H1 (cell line): Measurements from ENCODE around the gene PLXND1. TPM values are rescaled to one million over a fixed set of nuclear protein-coding genes. Genes with fewer than 3 reads are reported as not detected.

Source experiments
- CTCF ChIA-PET: fragments of 300-600 bp; sonication (Branson Sonifier 250); formaldehyde crosslinking; loops from one replicate; lab custom pipeline; 2021; ENCODE audit not compliant: partially characterized antibody; lab: Charles Lee
- POLR2A ChIA-PET: fragments of 300-600 bp; sonication (Branson Sonifier 250); formaldehyde crosslinking; loops from one replicate; lab custom pipeline; 2021; ENCODE audit warnings: inconsistent platforms; ENCODE audit not compliant: partially characterized antibody; lab: Charles Lee
- DNase-seq, 2 experiments: peaks; one replicate each; pipeline versions ENCODE4 v3.0.0 to v3.0.0-alpha.2; 2010 to 2022; ENCODE audit warnings: low spot score in 2 of 2, low read depth in 1 of 2, mixed read lengths in 1 of 2
- FAIRE-seq: peaks from 2 replicates; lab custom pipeline; 2011; peaks lifted over from hg19 to GRCh38; lab: Jason Lieb, UNC
- H2AFZ ChIP-seq: 2 replicates; pipeline ENCODE4 v1.8.1; 2012; ENCODE audit warnings: low read length, inconsistent platforms
- H2AK5ac ChIP-seq: 2 replicates; pipeline ENCODE4 v1.6.1; 2013; ENCODE audit warnings: low read depth, low read length
- H2BK120ac ChIP-seq: replicated peaks from 2 replicates; pipeline ENCODE3; 2013; ENCODE audit warnings: low read depth, low read length, inconsistent platforms
- H2BK12ac ChIP-seq: 2 replicates; pipeline ENCODE4 v1.6.1; 2013; ENCODE audit warnings: low read depth, low read length
- H2BK15ac ChIP-seq: 2 replicates; pipeline ENCODE4 v1.6.1; 2013; ENCODE audit warnings: low read length
- H2BK20ac ChIP-seq: 2 replicates; pipeline ENCODE4 v1.6.1; 2013; ENCODE audit warnings: low read length
- H2BK5ac ChIP-seq: 2 replicates; pipeline ENCODE4 v1.6.1; 2013; ENCODE audit warnings: low read depth, low read length
- H3K14ac ChIP-seq: 2 replicates; pipeline ENCODE4 v1.6.1; 2013; ENCODE audit warnings: inconsistent platforms; ENCODE audit not compliant: insufficient read length
- H3K18ac ChIP-seq: 2 replicates; pipeline ENCODE4 v1.6.1; 2013; ENCODE audit warnings: low read length; ENCODE audit errors: extremely low read depth
- H3K23ac ChIP-seq: 2 replicates; pipeline ENCODE4 v1.6.1; 2013; ENCODE audit warnings: inconsistent platforms; ENCODE audit not compliant: insufficient read length
- H3K23me2 ChIP-seq: 2 replicates; pipeline ENCODE4 v1.6.1; 2013; ENCODE audit warnings: low read depth, low read length
- H3K27ac ChIP-seq: 2 replicates; pipeline ENCODE4 v1.6.1; 2011; ENCODE audit warnings: low read depth, low read length, inconsistent platforms
- H3K27me3 ChIP-seq, 4 experiments: replicated peaks in 1 of 4; 1 replicate in 1 of 4; 2 replicates in 3 of 4; pipeline versions ENCODE4 v1.6.1 to v1.8.1; 2011 to 2013; ENCODE audit warnings: low read length in 3 of 4, mild to moderate bottlenecking in 3 of 4, inconsistent platforms in 2 of 4, mixed read lengths in 2 of 4, moderate library complexity in 1 of 4; ENCODE audit not compliant: control insufficient read depth in 3 of 4, insufficient read depth in 3 of 4; ENCODE audit errors: extremely low read depth in 1 of 4
- H3K36me3 ChIP-seq, 4 experiments: 2 replicates each; pipeline versions ENCODE4 v1.6.1 to v1.8.1; 2011 to 2013; ENCODE audit warnings: mild to moderate bottlenecking in 4 of 4, low read length in 3 of 4, moderate library complexity in 2 of 4, control low read depth in 1 of 4, inconsistent platforms in 1 of 4; ENCODE audit not compliant: insufficient read depth in 4 of 4, control insufficient read depth in 2 of 4
- H3K4ac ChIP-seq: replicated peaks from 2 replicates; pipeline ENCODE3; 2013; ENCODE audit warnings: low read length, low read depth, mixed read lengths, inconsistent platforms; ENCODE audit not compliant: insufficient read length
- H3K4me1 ChIP-seq, 4 experiments: replicated peaks in 1 of 4; 1 replicate in 1 of 4; 2 replicates in 3 of 4; pipeline versions ENCODE4 v1.6.1 to v1.8.1; 2011 to 2013; ENCODE audit warnings: low read length in 3 of 4, inconsistent platforms in 2 of 4, mixed read lengths in 1 of 4; ENCODE audit not compliant: insufficient read depth in 4 of 4, control insufficient read depth in 3 of 4
- H3K4me2 ChIP-seq, 2 experiments: 2 replicates each; pipeline versions ENCODE4 v1.6.1 to v1.8.1; 2011 to 2013; ENCODE audit warnings: low read depth in 2 of 2, low read length in 2 of 2, control low read depth in 1 of 2, inconsistent platforms in 1 of 2, mild to moderate bottlenecking in 1 of 2; ENCODE audit not compliant: insufficient read depth in 1 of 2
- H3K4me3 ChIP-seq, 4 experiments: fragments of 200-600, 300-600 bp in 1 of 4; sonication (generic), shearing (Covaris generic), sonication (Bioruptor Twin) in 1 of 4; 2 replicates each; pipeline versions ENCODE4 v1.5.1 to v1.8.1; 2011 to 2016; ENCODE audit warnings: low read length in 4 of 4, low read depth in 3 of 4, control low read depth in 2 of 4, inconsistent platforms in 2 of 4, mild to moderate bottlenecking in 2 of 4, mixed read lengths in 1 of 4, moderate library complexity in 1 of 4; ENCODE audit not compliant: insufficient read depth in 2 of 4; ENCODE audit errors: extremely low read depth in 1 of 4
- H3K56ac ChIP-seq: replicated peaks from 2 replicates; pipeline ENCODE3; 2013; ENCODE audit warnings: low read depth, mild to moderate bottlenecking, mixed read lengths, low read length, inconsistent platforms; ENCODE audit not compliant: insufficient read length
- H3K79me1 ChIP-seq: 2 replicates; pipeline ENCODE4 v1.6.1; 2013; ENCODE audit warnings: low read depth, low read length, control low read depth
- H3K79me2 ChIP-seq, 2 experiments: 2 replicates each; pipeline versions ENCODE4 v1.6.1 to v1.8.1; 2012 to 2013; ENCODE audit warnings: low read length in 2 of 2, mild to moderate bottlenecking in 2 of 2, inconsistent platforms in 1 of 2; ENCODE audit not compliant: insufficient read depth in 2 of 2, control insufficient read depth in 1 of 2
- H3K9ac ChIP-seq, 4 experiments: replicated peaks in 1 of 4; 1 replicate in 1 of 4; 2 replicates in 3 of 4; pipeline versions ENCODE4 v1.6.1 to v1.8.1; 2011 to 2013; ENCODE audit warnings: low read depth in 3 of 4, low read length in 3 of 4, control low read depth in 2 of 4, mild to moderate bottlenecking in 2 of 4, moderate library complexity in 2 of 4, inconsistent platforms in 1 of 4; ENCODE audit errors: extremely low read depth in 1 of 4
- H3K9me3 ChIP-seq, 2 experiments: 2 replicates each; pipeline versions ENCODE4 v1.6.1 to v1.8.1; 2012 to 2013; ENCODE audit warnings: mild to moderate bottlenecking in 2 of 2, moderate library complexity in 2 of 2, control low read depth in 1 of 2, inconsistent platforms in 1 of 2, low read depth in 1 of 2, low read length in 1 of 2, mixed read lengths in 1 of 2; ENCODE audit not compliant: insufficient read depth in 2 of 2
- H4K20me1 ChIP-seq, 2 experiments: replicated peaks in 1 of 2; 2 replicates each; pipeline versions ENCODE3 to v1.8.1; 2011 to 2013; ENCODE audit warnings: inconsistent platforms in 2 of 2, low read length in 2 of 2, mild to moderate bottlenecking in 1 of 2; ENCODE audit not compliant: insufficient read depth in 2 of 2, control insufficient read depth in 1 of 2
- H4K5ac ChIP-seq: 2 replicates; pipeline ENCODE4 v1.6.1; 2013; ENCODE audit warnings: low read length, low read depth, mixed read lengths, inconsistent platforms; ENCODE audit not compliant: insufficient read length
- H4K8ac ChIP-seq: 2 replicates; pipeline ENCODE4 v1.8.0; 2013; ENCODE audit warnings: mild to moderate bottlenecking, moderate library complexity, low read length, inconsistent platforms; ENCODE audit not compliant: insufficient read depth; ENCODE audit errors: extremely low read depth
- H4K91ac ChIP-seq: replicated peaks from 2 replicates; pipeline ENCODE3; 2013; ENCODE audit warnings: low read length, mixed read lengths, inconsistent platforms; ENCODE audit not compliant: insufficient read length
- BRCA1 ChIP-seq: IDR thresholded peaks from 2 replicates; pipeline ENCODE4 v1.6.1; 2012; ENCODE audit warnings: low read depth, low read length, improper control_type of control experiment
- CBX5 ChIP-seq: fragments of 300-800, 300-1000 bp; sonication (generic); IDR thresholded peaks from 2 replicates; pipeline ENCODE4 v1.7.1; 2016; ENCODE audit warnings: antibody characterized with exemption, low read length, low read depth
- CHD1 ChIP-seq: IDR thresholded peaks from 2 replicates; pipeline ENCODE4 v1.6.1; 2012; ENCODE audit warnings: low read depth, low read length, improper control_type of control experiment
- PHF8 ChIP-seq: fragments of 200-600 bp; sonication (generic); conservative IDR thresholded peaks from 2 replicates; pipeline ENCODE4 v1.7.1; 2012; ENCODE audit warnings: low read depth, mild to moderate bottlenecking, inconsistent platforms, low read length, moderate library complexity
- POLR2A ChIP-seq, 2 experiments: IDR thresholded peaks; 1 replicate in 1 of 2; 2 replicates in 1 of 2; pipeline ENCODE4 v1.6.1; 2011; ENCODE audit warnings: low read depth in 2 of 2, low read length in 2 of 2, mild to moderate bottlenecking in 2 of 2; ENCODE audit errors: control extremely low read depth in 1 of 2
- SIRT6 ChIP-seq: IDR thresholded peaks from one replicate; pipeline ENCODE4 v1.7.1; 2012; ENCODE audit warnings: low read length, inconsistent platforms
- TCF12 ChIP-seq: IDR thresholded peaks from 2 replicates; pipeline ENCODE4 v1.6.1; 2011; ENCODE audit warnings: low read depth, mild to moderate bottlenecking, low read length
- WGBS, 2 experiments: shearing (Covaris generic) in 1 of 2; methylation state at CpG; one replicate each; pipeline versions ENCODE4 v1.1.6 to v1.1.7; 2013 to 2015; ENCODE audit warnings: low lambda C conversion rate in 2 of 2, mixed read lengths in 2 of 2, inconsistent platforms in 1 of 2, low coverage in 1 of 2, missing lambda C conversion rate in 1 of 2; ENCODE audit not compliant: insufficient replicate concordance in 2 of 2, insufficient coverage in 1 of 2, insufficient read length in 1 of 2; ENCODE audit errors: extremely low coverage in 1 of 2, missing lambda C conversion rate in 1 of 2; 5-methylcytosine and 5-hydroxymethylcytosine counted together
- polyA plus RNA-seq, 7 experiments: library from polyadenylated mRNA; depleted of rRNA in 3 of 7; stranded (reverse) in 5 of 7; unstranded in 2 of 7; fragments of >200 nt in 5 of 7; fragments of 200-250 nt in 2 of 7; gene quantifications; 1 replicate in 5 of 7; 2 replicates in 1 of 7; 4 replicates in 1 of 7; pipeline versions ENCODE4 v1.2.1 to v1.2.3, GENCODE V29; 2011 to 2013; ENCODE audit warnings: missing spikeins in 2 of 7, mixed read lengths in 2 of 7
- total RNA-seq: library from RNA; stranded (reverse); fragmentation: NEBNext Ultra II Directional; extraction: Animal tissue kit (Norgen Biotek cat#: 25700); gene quantifications from 2 replicates; pipeline ENCODE4 v1.2.1, GENCODE V29; 2021
- TF ChIP-seq, protein P1 (sequence below): IDR thresholded peaks from 2 replicates; pipeline ENCODE4 v1.6.1; 2012; ENCODE audit warnings: inconsistent platforms

The PLXND1 gene
- total and polyA plus RNA-seq, 2 of the 8 experiments (the other 6 are each of a cell fraction or from before 2014, with no cell fraction given): 17.7 to 66.4 TPM

DNA sequence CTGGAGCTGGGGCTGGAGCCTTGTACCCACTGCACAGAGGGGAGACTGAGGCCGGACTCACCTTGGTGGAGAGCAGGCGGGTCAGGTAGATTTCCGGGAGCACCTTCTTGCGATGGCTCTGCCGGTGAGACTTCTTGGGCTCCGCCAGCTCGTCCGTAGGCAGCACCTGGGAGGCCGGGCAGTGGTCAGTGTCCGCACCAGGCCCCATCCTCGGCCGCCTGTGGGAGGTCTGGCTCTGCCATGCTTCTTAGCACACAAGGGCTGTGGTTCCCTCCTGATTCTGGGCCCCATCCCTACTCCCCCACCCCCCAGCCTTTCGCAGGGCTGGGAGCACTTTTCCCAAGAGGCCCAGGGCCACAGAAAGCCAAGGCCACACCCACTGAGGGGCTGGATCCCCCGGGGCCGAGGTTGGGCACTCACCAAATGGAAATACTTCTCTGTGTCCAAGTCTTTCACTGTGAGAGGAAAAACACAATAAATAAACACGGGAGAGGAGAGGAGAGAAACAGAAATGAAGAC, 46.1 kb downstream of the PLXND1 start:
- POLR2A ChIA-PET: no interaction called here
- TF ChIP-seq SIRT6: no peak
- no peak for TF ChIP-seq POLR2A (IDR thresholded peaks at IDR 0.05; ENCODE audit: control extremely low read depth in 1 of 2, low read depth in 2 of 2, low read length in 2 of 2)
- TF ChIP-seq PHF8: no peak
- no peak for TF ChIP-seq BRCA1
- no peak for TF ChIP-seq CHD1
- no peak for TF ChIP-seq TCF12
- no peak for TF ChIP-seq CBX5
- TF ChIP-seq, protein P1, sequence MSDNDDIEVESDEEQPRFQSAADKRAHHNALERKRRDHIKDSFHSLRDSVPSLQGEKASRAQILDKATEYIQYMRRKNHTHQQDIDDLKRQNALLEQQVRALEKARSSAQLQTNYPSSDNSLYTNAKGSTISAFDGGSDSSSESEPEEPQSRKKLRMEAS: no peak

More for the DNA sequence above, 46.1 kb downstream of the PLXND1 start:
- Histone ChIP-seq H2AFZ (no peak overlapping the region), H3K18ac (no peak overlapping the region), H2BK15ac (no peak overlapping the region), H3K56ac (no peak overlapping the region), H3K27ac (no peak overlapping the region), H3K23me2 (no peaks in the 10 kb centered on the region), H3K23ac (no peak overlapping the region), H2BK20ac (no peak overlapping the region), H3K14ac (no peak overlapping the region), H2AK5ac (no peak overlapping the region), H4K5ac (no peak overlapping the region), H3K36me3 (no peaks in the 10 kb centered on the region; a peak in 1 of 8 replicates), H3K79me1 (no peaks in the 10 kb centered on the region), H2BK5ac (no peak overlapping the region), H3K4me2 (no peak overlapping the region), H4K8ac (no peak overlapping the region; the same call in 1 of the 2 replicates), H2BK120ac (no peak overlapping the region), H3K9ac (no peak overlapping the region), H3K79me2 (no peaks in the 10 kb centered on the region), H4K20me1 (peaks cover 0 to 1% of the 10 kb centered on the region in 2 experiments), H3K4ac (no peak overlapping the region), H2BK12ac (no peak overlapping the region), H3K9me3 (no peaks in the 10 kb centered on the region), H4K91ac (no peak overlapping the region), H3K4me1 (peaks cover 0 to 11% (median 6%) of the 10 kb centered on the region in 4 experiments; a peak in 4 of 7 replicates), H3K4me3 (no peak overlapping the region), H3K27me3 (no peaks in the 10 kb centered on the region)
- DNase-seq: no peak
- 92% methylated on average over 13 of the region's 16 CpGs; no CpG with 5 or more reads in 1 of the 2 experiments for WGBS, 2 experiments
- FAIRE-seq: no peak
- CTCF ChIA-PET: interaction anchor here (11.3 kb wide), 1 partner anchor 71 kb away, joined by 93 read pairs; no protein-coding TSS in a partner anchor
